GM21786 (cell line): ENCODE results near the gene CUX1.

Source experiments
- ATAC-seq: cut with Tn5 transposase; IDR thresholded peaks from one replicate; pipeline ENCODE4 v1.9.1; 2021; ENCODE audit not compliant: unreplicated experiment

The CUX1 gene

DNA sequence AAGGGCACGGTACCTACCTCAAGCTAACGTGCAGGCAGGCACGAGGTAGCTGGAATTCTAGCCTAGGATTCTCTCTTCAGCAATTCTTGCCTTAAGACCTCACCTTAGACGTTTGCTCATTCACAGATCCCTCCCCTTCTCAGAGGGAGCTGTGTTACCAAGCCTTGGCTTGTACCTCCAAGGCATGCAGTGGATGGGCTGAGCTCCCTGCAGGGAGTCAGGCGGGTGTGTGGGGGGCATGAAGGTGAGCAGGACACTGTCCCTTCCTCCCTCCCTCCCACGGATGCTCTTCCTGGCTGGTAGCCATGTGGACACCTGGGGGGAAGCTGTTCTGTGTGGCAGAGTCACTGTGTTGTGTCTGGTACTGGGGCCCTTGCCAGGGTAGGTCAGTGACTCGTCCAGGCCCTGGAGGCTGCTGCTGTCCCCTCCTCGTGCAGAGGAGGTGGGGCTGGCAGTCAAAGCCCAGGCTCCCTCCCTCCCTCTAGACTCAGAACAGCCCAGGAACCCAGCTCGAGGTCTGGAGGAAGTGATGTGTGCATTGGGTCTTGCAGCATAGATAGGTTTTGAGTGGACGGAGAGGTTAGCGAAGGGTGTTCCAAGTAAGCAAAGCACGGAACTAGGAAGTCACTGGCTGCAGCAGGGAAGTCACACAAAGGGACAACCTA is 247.1 kb downstream of the CUX1 start:
- no peak for ATAC-seq

DNA sequence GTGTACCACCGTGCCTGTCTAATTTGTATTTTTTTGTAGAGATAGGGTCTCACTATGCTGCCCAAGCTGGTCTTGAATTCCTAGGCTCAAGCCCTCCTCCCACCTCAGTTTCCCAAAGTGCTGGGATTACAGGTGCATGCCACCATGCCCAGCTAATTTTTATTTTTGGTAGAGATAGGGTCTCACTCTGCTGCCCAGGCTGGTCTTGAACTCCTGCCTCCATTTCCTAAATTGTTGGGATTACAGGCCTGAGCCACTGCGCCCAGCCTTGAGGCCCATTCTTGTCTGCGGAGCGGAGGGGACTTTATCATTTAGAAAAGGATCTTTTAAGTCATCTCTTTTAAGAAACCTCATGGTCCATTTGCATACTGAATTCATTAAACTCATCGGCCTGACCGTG is 247.8 kb downstream of the CUX1 start:
- ATAC-seq: no peak

DNA sequence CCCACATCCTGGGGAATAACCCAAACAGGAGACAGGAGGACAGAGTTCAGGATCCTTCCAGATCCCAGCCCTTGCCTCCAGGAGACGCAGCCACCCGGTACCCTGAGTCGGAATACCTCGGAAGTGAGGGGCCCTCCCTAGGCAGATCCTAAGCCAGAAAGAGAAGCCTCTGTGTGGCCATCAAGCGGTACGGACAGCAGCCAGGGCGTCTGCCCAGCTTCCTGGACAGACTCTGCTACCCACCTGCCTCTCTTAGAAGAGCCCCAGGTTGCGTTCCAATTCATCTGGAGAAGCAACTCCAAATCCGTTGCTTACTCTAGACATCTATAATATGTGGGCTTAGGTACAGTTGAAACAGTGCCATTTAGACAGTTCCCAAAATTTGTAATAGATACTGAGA is 249.1 kb downstream of the CUX1 start:
- no peak for ATAC-seq

DNA sequence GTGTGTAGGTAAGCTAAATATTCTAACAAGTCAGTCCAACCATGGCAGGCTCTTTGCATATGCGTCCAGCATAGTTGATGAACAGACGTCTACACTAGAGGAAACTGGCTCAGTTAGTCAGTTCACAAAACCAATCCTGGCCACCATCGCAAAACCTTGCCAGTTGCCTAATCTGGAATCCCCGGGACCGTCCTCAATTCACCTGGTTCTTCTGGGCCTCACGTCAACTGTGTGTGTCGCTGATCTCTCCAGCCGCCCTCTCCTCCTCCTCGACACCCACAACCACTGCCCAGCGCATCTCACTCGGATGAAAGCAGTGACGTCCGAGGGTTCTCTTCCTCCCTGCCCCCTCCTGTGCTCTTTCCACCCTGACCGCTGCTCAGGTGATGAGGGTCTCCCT is 251.4 kb downstream of the CUX1 start:
- ATAC-seq: no peak

DNA sequence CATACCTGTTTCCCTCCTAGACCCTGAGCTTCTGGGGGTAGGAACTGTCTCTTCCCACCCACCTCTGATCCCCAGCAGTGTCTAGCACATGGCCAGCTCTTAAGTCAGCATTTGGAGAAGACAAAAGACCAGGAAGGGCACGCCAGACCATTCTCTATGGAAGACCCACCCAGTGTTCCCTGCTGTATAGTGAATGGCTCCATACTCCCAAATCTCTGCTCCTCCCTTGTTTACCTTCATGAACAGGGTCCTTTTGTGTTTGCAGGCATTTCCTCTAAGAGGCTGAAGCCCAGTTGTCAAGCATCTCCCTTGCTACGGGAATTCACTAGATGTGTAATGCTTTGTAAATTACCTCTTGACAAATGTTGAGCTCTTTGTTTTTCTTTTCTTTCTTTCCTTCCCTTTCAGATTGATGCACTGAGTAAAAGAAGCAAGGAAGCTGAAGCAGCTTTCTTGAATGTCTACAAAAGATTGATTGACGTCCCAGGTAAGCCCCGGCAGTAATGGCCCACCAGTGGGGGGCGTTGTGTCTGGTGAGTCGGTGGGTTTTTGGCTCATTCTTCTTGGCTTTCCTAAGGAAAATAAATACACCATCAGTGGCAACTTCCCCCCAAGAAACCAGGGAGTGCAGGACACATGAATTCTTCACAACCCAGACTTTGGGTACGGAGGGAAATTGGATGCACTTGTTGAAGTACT is 252.7 kb downstream of the CUX1 start:
- no peak for ATAC-seq

DNA sequence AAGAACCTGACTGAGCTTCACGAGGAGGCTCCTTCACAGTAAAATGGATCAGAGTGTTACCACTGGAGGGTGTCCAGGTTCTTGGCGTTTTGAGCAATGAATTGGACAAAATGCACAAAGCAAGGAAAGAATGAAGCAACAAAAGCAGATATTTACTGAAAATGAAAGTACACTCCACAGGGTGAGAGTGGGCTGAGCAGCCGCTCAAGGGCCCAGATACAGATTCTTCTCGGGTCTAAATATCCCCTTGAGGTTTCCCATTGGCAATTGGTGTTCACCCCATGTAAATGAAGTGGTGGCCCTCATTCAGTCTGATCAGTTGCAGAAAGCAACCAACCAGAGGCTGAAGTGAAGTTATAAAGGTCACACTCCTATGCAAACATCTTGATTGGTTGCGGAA is 254.6 kb downstream of the CUX1 start:
- ATAC-seq: no peak

DNA sequence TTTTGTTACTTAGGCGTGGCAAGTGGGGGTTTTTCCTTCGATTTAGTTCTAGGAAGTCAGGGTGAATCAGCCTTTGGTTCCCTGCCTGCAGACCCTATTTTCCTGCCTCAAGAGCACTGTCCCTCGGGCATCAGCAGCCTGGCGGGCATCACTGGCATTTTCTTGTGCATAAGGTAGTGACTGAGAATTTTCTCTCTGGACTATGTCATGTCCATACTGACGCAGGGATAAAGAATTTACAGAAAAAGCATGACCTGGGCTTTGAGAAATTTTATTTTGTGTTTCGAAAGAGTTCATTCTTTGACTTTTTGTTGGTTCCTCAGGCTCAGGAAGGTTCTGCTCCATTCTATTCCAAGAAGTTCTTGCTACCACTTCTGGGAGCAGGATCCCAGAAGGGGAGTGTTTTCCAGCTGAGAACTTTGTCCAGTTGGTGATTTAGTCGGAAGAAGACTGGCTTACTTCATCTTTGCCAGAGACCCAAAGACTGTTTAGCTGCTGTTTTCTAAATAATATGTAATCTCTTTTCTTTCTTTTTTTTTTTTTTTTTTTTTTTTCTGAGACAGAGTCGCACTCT is 255.3 kb downstream of the CUX1 start:
- ATAC-seq: no peak

DNA sequence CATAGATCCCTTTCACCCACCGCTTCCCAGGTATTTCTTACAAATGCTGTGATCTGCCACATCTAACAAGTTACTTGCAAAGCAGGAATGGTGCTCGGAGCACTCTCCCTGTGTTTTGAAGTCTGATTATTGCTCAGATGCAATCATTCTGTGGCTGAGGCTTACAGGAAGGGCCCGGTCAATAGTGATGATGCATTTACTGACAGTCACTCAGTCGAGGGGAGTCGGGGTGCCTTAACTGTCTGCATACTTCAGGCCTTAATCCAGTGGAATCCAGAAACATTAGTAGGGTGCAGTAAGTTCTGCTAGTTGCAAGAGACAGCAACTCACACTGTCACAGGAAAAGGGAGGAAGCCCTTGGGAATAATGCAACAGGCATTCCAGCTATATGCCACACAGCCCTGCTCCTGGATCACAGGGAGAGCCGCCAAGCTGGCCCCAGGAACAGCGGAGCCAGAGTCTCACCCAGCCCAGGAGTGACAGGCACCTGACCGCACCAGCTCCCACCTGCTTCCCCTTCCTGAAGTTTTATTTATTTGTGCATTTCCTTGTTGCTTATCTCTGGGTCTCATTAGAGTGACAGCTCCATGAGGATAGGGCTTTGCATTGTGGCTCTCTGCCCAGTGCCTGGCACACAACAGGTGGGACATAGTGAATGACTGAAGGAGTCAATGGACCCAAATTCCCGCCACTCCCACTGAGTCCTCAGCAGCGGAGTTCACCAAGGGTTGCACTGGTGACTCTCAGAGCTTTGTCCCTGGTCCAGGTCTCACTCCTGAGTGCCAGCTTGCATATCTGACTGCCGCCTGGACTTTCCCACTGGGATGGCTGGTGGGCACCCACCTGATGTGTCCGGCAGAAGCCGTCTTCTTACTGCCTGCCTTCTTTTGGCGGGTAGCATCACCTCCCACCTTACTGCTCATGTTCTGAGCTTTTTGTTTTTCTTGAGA is 256.8 kb downstream of the CUX1 start:
- ATAC-seq: no peak

DNA sequence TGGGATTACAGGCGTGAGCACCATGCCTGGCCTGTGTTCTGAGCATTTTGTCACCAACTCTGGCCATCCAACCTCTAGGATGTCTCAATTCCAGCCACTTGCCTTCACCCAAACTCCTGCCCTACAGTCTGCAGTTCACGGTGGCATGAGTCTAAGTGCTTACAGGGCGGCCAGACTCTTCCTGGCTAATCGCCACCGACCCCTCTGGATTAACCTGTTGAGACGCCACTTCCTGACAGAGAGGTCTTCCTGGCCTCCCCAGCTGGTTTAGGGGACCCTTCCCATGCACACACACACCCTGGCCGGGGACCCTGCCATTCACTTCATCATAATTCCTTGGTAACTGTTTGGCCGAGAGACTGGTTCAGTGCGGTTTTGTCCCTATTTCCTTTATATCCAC is 257.7 kb downstream of the CUX1 start:
- no peak for ATAC-seq

DNA sequence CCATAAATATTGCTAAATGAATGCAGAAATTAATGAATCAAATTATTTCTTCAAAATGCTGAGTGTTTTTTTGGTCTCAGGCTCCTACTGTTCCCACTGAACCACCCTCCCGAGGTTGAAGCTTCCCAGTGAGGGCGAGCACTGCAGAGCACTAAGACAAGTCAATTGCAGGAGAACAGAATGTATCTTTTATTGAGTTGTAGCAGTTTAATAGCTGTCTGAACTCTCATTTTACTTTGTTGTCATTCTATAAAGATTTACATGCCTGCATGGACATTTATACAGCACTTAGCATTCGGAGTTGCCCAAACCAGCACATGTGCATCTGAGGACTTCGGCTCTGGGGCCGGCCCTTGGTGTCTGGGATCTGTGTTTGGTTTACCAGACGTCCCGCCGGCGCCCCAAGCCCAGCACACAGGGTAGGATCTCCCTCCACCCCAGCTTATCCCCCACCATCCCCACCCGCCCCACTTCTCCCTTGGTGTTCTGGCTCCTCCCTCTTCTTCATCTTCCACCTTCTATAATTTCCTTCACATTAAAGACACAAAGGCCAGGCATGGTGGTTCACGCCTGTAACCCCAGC is 258.2 kb downstream of the CUX1 start:
- no peak for ATAC-seq

DNA sequence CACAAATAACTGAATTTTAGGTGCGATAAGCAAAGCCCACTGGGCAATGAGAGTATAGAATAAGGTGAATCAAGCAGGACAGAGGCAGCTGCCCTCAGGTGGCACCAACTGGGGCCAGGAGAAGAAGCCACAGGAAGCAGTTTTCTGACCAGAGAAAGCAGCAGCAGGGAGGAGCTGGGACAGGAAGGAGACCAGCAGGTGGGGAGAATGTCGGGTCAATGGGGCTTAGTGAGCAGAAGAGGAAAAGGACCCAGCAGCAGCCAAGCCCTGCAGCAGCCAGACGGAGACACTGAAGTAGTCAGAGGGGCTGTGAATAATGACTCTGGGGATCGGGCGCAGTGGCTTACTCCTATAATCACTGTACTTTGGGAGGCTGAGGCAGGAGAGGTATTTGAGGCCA is 259.7 kb downstream of the CUX1 start:
- no peak for ATAC-seq

DNA sequence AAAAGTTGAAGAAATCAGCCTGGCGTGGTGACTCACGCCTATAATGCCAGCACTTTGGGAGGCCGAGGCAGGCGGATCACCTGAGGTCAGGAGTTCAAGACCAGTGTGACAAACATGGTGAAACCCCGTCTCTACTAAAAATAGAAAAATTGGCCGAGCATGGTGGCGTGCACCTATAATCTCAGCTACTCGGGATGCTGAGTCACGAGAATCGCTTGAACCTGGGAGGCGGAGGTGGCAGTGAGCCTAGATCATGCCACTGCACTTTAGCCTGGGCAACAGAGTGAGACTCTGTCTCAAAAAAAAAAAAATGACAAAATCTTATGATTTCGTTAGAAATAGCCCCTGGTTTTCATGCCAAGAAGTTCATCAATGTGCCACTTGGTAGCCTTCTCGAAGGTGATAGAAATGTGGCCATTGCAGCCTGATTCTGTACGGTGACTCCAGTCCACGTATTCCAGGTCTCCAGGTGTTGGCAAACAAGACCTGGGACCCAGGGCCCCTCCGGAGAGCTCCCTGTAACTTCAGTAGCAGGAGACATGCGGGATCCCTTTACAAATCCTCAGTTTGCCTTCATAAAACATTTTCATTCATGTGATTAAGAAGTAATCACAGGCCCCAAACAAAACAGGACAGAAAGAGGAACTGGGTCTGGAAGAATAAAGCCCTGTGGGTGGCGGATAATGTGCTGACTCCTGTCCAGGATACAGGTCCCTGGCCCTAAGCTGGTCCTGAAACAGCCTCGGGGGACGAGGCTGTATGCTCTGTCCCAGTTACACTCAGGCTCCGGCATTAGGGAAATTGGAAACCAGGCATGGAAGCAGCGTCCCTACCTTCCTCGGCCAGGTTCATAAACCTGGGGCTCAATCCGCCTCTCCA is 262.0 kb downstream of the CUX1 start:
- ATAC-seq: no peak

DNA sequence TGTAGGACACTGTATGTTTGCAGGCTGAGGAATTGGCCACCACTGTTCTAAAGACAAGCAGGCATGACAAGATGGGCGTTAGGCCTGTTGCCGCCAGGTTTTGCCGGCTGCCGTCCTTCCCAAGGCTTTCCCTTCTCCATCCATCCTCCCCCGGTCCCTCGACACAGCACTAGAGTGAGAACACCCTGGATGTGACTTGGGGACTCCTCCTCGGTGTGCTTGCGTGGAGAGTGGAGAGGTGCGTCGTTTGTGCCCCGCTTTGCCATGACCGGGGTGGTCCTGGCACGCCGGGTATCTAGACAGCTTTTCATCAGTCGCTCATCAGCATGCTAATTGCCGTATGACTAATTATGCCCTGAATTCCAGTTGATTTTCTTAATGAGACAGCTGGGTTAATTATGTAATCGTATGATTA is 262.6 kb downstream of the CUX1 start:
- no peak for ATAC-seq

DNA sequence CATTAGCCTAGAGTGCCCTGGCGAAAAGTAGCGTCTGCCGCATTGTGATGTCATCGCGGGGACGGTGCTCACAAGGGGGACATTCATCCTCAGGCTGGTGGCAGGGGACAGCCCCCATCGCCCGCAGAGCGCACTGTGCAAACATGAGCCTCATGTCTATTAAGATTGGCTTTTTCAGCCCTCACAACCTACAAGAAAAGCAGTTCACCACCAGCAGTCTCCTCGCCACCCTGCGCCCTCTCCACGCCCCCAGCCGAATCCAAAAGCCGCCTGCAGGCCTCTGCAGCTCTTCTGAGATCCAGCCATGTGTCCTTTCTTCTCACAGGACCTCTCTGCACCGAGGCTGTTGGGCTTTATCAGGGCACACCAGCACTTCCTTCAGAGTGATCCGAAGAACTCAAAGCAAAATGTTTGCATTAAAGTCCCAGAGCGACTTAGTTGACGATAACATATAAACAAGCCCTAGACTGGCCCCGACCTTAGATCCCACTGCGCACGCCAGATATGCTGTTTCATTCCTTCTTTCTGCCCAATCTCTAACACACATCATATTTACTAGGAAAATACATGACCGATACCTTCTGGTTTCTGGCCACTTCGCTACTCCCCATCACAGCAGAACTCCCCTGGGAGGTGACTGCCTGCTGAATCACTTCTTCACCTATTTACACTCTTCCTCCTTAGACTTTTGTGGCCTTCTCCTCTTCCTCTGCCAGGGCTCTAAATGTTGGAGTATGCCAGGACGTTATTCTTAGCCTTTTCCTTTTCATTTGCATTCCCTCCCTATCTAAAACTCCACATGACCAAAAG is 263.2 kb downstream of the CUX1 start:
- ATAC-seq: no peak

DNA sequence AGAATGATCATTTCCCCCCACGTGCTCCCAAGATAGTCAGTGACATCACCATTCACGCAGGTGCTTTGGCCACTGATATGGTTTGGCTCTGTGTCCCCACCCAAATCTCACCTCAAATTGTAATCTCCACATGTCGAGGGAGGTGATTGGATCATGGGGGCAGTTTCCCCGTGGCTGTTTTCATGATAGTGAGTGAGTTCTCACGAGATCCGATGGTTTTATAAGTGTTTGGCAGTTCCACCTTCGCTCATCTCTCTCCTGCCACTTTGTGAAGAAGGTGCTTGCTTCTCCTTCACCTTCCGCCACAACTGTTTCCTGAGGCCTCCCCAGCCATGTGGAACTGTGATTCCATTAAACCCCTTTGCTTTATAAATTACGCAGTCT is 263.8 kb downstream of the CUX1 start:
- ATAC-seq: no peak

DNA sequence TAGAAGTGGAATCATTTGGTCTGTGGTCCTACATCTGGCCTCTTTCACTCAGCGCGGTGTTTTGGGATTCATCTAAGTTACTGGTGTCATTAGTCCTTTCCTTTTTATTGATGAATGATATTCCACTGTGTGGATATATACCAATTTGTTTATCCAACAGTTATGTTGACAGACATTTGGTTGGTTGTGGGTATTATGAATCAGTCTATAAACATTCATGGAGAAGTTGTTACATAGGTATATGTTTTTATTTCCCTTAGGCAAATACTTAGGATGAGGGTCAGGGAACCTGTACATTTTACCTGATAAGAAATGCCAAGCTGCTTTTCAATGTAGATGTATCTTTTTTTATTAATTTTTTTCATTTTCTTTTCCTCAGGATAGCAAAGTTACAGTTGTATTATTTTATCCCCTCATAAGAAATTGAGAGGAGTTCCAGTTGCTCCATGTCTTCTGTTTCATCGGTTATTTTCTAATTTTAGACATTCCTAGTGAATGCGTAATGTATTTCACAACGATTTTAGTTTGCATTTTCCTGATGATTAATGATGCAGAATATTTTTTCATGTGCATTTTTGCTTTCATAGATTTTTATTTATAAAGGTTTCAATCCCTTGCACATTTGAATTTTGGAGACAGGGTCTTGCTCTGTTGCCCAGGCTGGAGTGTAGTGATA is 265.4 kb downstream of the CUX1 start:
- no peak for ATAC-seq

DNA sequence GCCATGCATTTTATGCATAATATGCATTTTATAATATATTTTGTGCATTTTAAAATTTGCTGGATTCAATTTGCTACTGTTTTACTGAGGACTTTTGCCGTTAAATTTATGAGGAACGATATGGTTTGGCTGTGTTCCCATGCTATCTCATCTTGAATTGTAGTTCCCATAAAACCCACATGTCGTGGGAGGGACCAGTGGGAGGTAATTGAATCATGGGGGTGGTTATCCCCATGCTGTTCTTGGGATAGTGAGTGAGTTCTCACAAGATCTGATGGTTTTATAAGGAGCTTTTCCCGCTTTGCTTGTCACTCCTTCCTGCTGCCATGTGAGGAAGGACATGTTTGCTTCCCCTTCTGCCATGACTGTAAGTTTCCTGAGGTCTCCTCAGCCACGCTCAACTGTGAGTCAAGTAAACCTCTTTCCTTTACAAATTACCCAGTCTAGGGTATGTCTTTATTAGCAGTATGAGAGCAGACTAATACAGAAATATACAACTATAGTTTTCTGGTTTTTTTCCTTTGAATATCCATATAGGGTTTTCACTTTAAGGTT is 267.9 kb downstream of the CUX1 start:
- no peak for ATAC-seq
